Kidney epithelial cell (primary cell): ENCODE results near the gene ACBD3. TPM values are rescaled to one million over a fixed set of nuclear protein-coding genes. Genes with fewer than 3 reads are reported as not detected.

ENCODE experiments used
- DNase-seq: peaks from one replicate; pipeline ENCODE4 v3.0.0-alpha.2; 2010; ENCODE audit warnings: low read depth
- H3K27me3 ChIP-seq: 2 replicates; pipeline ENCODE4 v1.6.0; 2011; ENCODE audit warnings: low read length; ENCODE audit not compliant: control insufficient read depth, insufficient read depth
- H3K36me3 ChIP-seq: 2 replicates; pipeline ENCODE4 v1.5.1; 2011; ENCODE audit warnings: low read length; ENCODE audit not compliant: control insufficient read depth, insufficient read depth
- H3K4me3 ChIP-seq: 2 replicates; pipeline ENCODE4 v1.5.1; 2011; ENCODE audit warnings: low read depth, mild to moderate bottlenecking, control low read depth, low read length
- total RNA-seq: library from RNA; depleted of rRNA; stranded (reverse); fragments of >200 nt; gene quantifications from 2 replicates; pipeline ENCODE4 v1.2.3, GENCODE V29; 2015
- TF ChIP-seq, protein P1 (sequence below): IDR thresholded peaks from 2 replicates; pipeline ENCODE4 v1.5.1; 2011; ENCODE audit warnings: mild to moderate bottlenecking, moderate library complexity, low read length, control low read depth, inconsistent platforms; ENCODE audit not compliant: insufficient read depth, poor library complexity, severe bottlenecking

Gene ACBD3
- total RNA-seq, 1 donor from 2014 or later = 46.3 TPM

DNA sequence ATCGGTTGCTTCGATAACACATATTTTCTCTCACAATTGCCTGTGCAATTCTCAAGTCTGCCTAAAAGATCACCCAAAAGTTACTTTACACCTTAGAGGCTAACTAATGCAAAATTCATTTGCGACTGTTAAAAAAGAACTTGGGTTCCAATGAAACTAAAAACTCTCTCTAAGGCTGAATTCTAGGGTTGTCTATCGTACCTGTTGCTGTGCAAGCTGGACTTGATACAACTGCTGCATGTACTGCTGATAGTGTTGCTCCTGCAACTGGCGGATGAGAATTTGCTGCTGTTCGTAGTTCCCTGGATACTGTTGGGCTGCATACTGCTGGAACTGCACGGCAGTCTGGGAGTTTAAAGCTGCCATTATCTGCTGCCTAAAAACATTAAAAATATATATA is 27.6 kb downstream of the ACBD3 start:
- Histone ChIP-seq H3K36me3 (peaks cover 2% of the 10 kb centered on the region), H3K4me3 (no peak overlapping the region), H3K27me3 (no peaks in the 10 kb centered on the region)
- no peak for DNase-seq
- TF ChIP-seq, protein P1, sequence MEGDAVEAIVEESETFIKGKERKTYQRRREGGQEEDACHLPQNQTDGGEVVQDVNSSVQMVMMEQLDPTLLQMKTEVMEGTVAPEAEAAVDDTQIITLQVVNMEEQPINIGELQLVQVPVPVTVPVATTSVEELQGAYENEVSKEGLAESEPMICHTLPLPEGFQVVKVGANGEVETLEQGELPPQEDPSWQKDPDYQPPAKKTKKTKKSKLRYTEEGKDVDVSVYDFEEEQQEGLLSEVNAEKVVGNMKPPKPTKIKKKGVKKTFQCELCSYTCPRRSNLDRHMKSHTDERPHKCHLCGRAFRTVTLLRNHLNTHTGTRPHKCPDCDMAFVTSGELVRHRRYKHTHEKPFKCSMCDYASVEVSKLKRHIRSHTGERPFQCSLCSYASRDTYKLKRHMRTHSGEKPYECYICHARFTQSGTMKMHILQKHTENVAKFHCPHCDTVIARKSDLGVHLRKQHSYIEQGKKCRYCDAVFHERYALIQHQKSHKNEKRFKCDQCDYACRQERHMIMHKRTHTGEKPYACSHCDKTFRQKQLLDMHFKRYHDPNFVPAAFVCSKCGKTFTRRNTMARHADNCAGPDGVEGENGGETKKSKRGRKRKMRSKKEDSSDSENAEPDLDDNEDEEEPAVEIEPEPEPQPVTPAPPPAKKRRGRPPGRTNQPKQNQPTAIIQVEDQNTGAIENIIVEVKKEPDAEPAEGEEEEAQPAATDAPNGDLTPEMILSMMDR = no peak

DNA sequence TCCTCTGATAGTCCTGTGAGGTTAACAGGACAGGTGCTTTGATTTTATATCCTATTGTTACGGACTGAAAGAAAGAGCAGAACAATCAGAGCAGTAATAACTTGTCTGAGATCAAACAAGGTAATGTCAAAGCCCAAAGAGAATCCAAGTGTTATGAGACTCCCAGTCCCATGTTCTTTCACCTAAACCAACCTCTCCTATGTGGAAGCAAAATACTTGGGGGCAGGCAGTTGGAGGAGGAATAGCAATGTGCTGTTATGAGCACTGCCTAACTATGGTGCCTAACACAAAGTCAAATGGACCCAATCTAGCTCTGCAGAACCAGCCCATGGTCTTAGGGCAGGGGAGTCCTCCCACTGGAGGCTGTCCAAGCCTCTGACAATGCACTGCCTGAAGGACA is 28.1 kb downstream of the ACBD3 start:
- TF ChIP-seq, protein P1 = no peak
- H3K27me3 ChIP-seq = no peaks in the 10 kb centered on the region
- peaks cover 2% of the 10 kb centered on the region for H3K36me3 ChIP-seq
- H3K4me3 ChIP-seq = no peak overlapping the region
- no peak for DNase-seq

DNA sequence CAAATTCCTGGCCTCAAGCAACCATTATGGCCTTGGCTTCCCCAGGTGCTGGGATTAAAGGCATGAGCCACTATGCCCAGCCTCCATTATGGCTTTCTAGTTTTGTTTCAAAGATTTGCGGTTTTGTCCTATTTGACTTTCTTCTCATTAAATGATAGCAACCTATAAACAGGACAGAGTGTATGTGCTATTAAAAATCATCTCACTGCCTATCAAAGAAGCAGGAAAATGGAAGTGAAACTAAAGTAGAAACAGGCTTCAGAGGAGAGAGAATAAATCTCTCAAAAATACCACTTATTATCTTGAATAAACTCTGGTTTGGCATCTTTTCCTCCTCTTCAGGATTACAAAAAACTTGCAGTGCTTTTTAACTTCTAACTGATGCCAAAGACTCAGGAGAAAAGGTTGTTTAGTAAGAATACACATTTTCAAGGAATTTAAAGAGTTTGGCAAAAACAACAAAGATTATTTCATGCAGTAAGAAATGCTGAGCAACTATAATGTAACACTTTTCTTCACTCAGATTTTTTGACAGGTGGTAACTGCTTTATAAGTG is 28.7 kb downstream of the ACBD3 start:
- TF ChIP-seq, protein P1 = no peak
- no peak overlapping the region for H3K4me3 ChIP-seq
- H3K36me3 ChIP-seq = peaks cover 2% of the 10 kb centered on the region
- no peak for DNase-seq
- H3K27me3 ChIP-seq = no peaks in the 10 kb centered on the region

DNA sequence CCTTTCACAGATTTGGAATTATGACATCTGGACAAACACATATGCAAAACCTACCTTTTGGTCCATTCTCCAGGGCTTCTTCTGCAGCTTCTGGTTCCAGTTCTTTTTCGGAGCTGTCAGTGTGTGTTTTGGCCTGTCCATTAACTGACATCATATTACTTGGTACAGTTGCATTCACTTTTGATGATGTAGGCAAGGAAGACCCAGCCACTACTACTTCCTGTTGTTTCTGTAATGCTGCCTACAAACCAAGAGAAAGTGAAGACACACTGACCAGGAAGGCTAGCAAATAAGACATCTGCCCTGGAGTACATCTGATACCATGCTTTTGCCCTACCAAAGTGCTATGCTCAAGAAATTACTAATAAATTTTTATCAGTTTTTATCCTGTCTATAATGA is 31.9 kb downstream of the ACBD3 start:
- TF ChIP-seq, protein P1 = no peak
- DNase-seq = no peak
- Histone ChIP-seq H3K4me3 (no peak overlapping the region), H3K36me3 (peaks cover 2% of the 10 kb centered on the region), H3K27me3 (no peaks in the 10 kb centered on the region)

DNA sequence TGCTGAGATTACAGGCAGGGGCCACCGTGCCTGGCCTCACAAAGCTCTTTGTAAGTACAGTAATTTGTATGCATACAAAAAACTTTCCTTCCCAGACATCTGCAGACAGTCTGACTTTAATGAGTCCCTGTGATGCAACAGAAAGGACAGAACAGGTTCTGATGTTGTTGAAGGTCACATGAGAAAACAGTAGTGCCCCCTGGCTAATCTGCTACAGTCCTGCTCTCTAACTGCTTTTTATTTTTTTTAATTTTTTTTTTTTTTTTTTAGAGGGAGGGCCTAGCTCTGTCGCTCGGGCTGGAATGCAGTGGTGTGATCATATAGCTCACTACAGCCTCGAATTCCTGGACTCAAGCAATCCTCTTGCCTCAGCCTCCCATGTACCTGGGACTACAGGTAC is 36.7 kb downstream of the ACBD3 start:
- TF ChIP-seq, protein P1 = no peak

DNA sequence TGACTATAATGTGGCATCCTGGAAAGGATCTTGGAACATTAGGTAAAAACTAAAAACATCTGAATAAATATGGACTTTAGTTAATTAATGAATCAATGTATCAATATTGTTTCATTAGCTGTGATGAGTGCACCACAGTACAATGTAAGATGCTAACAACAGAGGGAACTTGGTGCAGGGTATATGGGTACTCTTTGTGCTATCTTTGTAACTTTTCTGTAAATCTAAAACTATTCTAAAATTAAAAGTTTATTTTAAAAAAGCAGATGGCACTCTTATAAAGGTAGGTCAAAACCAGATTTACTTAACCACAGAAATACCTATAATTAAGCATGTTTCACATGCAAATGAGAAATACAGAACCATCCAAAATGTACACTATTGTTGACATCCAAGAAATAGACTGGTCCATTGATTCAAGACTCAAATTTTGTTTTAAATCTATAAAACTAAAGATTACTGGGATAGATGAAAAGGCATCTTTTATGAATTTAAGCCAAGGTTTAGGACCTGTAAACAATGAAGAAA is 38.4 kb downstream of the ACBD3 start:
- no peak for DNase-seq
- TF ChIP-seq, protein P1 = no peak
- Histone ChIP-seq H3K4me3 (no peak overlapping the region), H3K27me3 (no peaks in the 10 kb centered on the region), H3K36me3 (no peaks in the 10 kb centered on the region)

More for the DNA sequence above, 36.7 kb downstream of the ACBD3 start:
- Histone ChIP-seq H3K36me3 (peaks cover 2% of the 10 kb centered on the region), H3K27me3 (no peaks in the 10 kb centered on the region), H3K4me3 (no peak overlapping the region)
- DNase-seq = no peak
